PC-9 (cell line): Measurements from ENCODE around the gene BMP8A. TPM values are rescaled to one million over a fixed set of nuclear protein-coding genes. Genes with fewer than 3 reads are reported as not detected.
"Not testable (repeated sequence)": the region's sequence is repeated elsewhere in the genome, so short reads cannot be mapped to it uniquely, and the experiment has no call there.

ENCODE experiments used
- BruUV-seq: library from RNA; stranded (reverse); fragments of 400-500 nt; replicated peaks from 2 replicates; lab custom pipeline; 2021; lab: Mats Ljungman, UMichigan
- CTCF ChIA-PET: fragments of 300-600 bp; sonication (Branson Sonifier 250); formaldehyde crosslinking; loops from one replicate; lab custom pipeline; 2022; ENCODE audit warnings: antibody characterized with exemption; lab: Charles Lee
- POLR2A ChIA-PET: fragments of 300-600 bp; sonication (Branson Sonifier 250); formaldehyde crosslinking; loops from one replicate; lab custom pipeline; 2022; ENCODE audit warnings: antibody characterized with exemption; ENCODE audit not compliant: unreplicated experiment; lab: Charles Lee
- DNase-seq, 2 experiments: peaks; one replicate each; pipeline versions ENCODE4 v3.0.0 to v3.0.0-alpha.2; 2015 to 2022; ENCODE audit warnings: mixed read lengths in 1 of 2
- H2AFZ ChIP-seq: fragments of 200-600 bp; sonication (generic); 2 replicates; pipeline ENCODE4 v1.8.1; 2017; ENCODE audit warnings: antibody characterized with exemption
- H3F3A ChIP-seq: fragments of 200-600 bp; sonication (generic); 2 replicates; pipeline ENCODE4 v1.8.1; 2017; ENCODE audit warnings: antibody characterized with exemption, mild to moderate bottlenecking, low read depth; ENCODE audit not compliant: insufficient read depth
- H3K27ac ChIP-seq: fragments of 200-600 bp; sonication (generic); 2 replicates; pipeline ENCODE4 v1.6.1; 2016; ENCODE audit warnings: mixed run types
- H3K27me3 ChIP-seq: fragments of 200-600 bp; sonication (generic); 2 replicates; pipeline ENCODE4 v1.6.1; 2016; ENCODE audit warnings: low read depth, mixed run types; ENCODE audit not compliant: insufficient read depth
- H3K36me3 ChIP-seq: fragments of 200-600 bp; sonication (generic); 2 replicates; pipeline ENCODE4 v1.6.1; 2016; ENCODE audit warnings: low read depth, mixed run types
- H3K4me1 ChIP-seq: fragments of 200-600 bp; sonication (generic); replicated peaks from 2 replicates; pipeline ENCODE4 v1.6.1; 2016; ENCODE audit warnings: mixed run types; ENCODE audit not compliant: insufficient read depth
- H3K4me2 ChIP-seq: fragments of 200-600 bp; sonication (generic); 2 replicates; pipeline ENCODE4 v1.6.1; 2017; ENCODE audit warnings: mixed run types
- H3K4me3 ChIP-seq: fragments of 200-600 bp; sonication (generic); 2 replicates; pipeline ENCODE4 v1.6.1; 2016; ENCODE audit warnings: mixed run types
- H3K79me2 ChIP-seq: fragments of 200-600 bp; sonication (generic); 2 replicates; pipeline ENCODE4 v1.6.1; 2017; ENCODE audit warnings: low read depth, mixed run types
- H3K9me2 ChIP-seq: fragments of 200-600 bp; sonication (generic); 2 replicates; pipeline ENCODE4 v1.8.1; 2017; ENCODE audit warnings: mild to moderate bottlenecking; ENCODE audit not compliant: insufficient read depth
- H3K9me3 ChIP-seq: fragments of 200-600 bp; sonication (generic); 2 replicates; pipeline ENCODE4 v1.8.1; 2016; ENCODE audit warnings: low read depth; ENCODE audit not compliant: insufficient read depth
- H4K20me1 ChIP-seq: fragments of 200-600 bp; sonication (generic); 2 replicates; pipeline ENCODE4 v1.8.1; 2017; ENCODE audit not compliant: insufficient read depth
- CTCF ChIP-seq: fragments of 200-600 bp; sonication (generic); conservative IDR thresholded peaks from 2 replicates; pipeline ENCODE4 v1.6.1; 2017; ENCODE audit warnings: mixed run types, antibody characterized with exemption, mild to moderate bottlenecking, moderate library complexity
- EZH2 ChIP-seq: fragments of 200-600 bp; sonication (generic); IDR thresholded peaks from 2 replicates; pipeline ENCODE4 v1.8.0; 2017; ENCODE audit warnings: antibody characterized with exemption, low read depth
- intact Hi-C: fragments of 100-400 bp; cut with micrococcal nuclease; formaldehyde crosslinking; loops from one replicate; pipeline ENCODE4 v1.10.0; 2022; ENCODE audit not compliant: unreplicated experiment
- total RNA-seq: library from RNA; stranded (reverse); gene quantifications from 2 replicates; pipeline ENCODE4 v1.2.3, GENCODE V29; 2021

Gene BMP8A
- total RNA-seq, 1 experiment from 2014 or later: 0.31 TPM

DNA sequence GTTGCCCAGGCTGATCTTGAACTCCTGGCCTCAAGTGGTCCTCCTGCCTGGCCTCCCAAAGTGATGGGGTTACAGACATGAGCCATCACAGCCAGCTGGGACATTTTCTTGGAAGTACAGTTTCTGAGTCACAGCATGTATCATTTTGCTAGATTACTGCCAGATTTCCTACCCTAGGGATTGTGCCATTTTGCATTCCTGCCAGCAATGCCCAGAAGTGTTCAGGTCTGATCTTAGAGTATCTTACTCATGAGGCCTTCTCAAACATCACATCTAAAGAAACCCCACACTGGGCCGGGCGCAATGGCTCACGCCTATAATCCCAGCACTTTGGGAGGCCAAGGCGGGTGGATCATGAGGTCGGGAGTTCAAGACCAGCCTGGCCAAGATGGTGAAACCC, 10.2 kb downstream of the BMP8A start:
- BruUV-seq: no TSS peak
- Histone ChIP-seq H3K9me3 (no peaks in the 10 kb centered on the region), H3F3A (no peaks in the 10 kb centered on the region; the same call in 1 of the 2 replicates), H3K79me2 (no peaks in the 10 kb centered on the region), H3K9me2 (no peaks in the 10 kb centered on the region), H3K4me1 (peaks cover 9% of the 10 kb centered on the region; the same call in 1 of the 2 replicates), H3K4me3 (no peak overlapping the region), H3K27ac (no peak overlapping the region), H3K36me3 (no peaks in the 10 kb centered on the region), H3K27me3 (no peaks in the 10 kb centered on the region), H4K20me1 (no peaks in the 10 kb centered on the region), H3K4me2 (no peak overlapping the region), H2AFZ (no peak overlapping the region)
- intact Hi-C loops: loop anchor here (10.0 kb wide), 1 partner anchor 153 kb away; no protein-coding TSS in a partner anchor
- DNase-seq: no peak
- ChIA-PET POLR2A (interaction anchor here (0.6 kb wide), 1 partner anchor 642 kb away, joined by 5 read pairs; the partner anchor contains the start of gene RRAGC), CTCF (interaction anchor here (0.6 kb wide), 1 partner anchor 200 kb away, joined by 3 read pairs; no protein-coding TSS in a partner anchor)
- TF ChIP-seq CTCF: no peak
- no peak for TF ChIP-seq EZH2

DNA sequence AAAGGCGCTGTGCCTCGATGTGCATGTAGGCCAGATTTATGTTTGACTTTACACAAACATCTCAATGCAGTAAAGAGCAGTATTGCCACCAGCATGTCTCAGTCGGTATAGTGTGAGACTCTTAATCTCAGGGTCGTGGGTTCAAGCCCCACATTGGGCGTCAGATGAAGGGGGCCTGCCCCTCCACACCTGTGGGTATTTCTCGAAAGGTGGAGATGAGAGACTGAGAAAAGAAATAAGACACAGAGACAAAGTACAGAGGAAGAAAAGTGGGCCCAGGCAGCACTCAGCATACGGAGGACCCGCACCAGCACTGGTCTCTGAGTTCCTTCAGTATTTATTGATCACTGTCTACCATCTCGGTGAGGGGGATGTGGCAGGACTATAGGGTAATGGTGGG, 13.0 kb downstream of the BMP8A start:
- H2AFZ ChIP-seq, CTCF ChIA-PET, H4K20me1 ChIP-seq, DNase-seq, BruUV-seq, H3K9me3 ChIP-seq, H3K27ac ChIP-seq, H3K36me3 ChIP-seq, H3K79me2 ChIP-seq, H3F3A ChIP-seq, POLR2A ChIA-PET, H3K4me2 ChIP-seq, H3K9me2 ChIP-seq, H3K27me3 ChIP-seq, H3K4me3 ChIP-seq: not testable (repeated sequence)
- peaks cover 14% of the 10 kb centered on the region for H3K4me1 ChIP-seq
- intact Hi-C loops: loop anchor here (10.0 kb wide), 1 partner anchor 150 kb away; no protein-coding TSS in a partner anchor

DNA sequence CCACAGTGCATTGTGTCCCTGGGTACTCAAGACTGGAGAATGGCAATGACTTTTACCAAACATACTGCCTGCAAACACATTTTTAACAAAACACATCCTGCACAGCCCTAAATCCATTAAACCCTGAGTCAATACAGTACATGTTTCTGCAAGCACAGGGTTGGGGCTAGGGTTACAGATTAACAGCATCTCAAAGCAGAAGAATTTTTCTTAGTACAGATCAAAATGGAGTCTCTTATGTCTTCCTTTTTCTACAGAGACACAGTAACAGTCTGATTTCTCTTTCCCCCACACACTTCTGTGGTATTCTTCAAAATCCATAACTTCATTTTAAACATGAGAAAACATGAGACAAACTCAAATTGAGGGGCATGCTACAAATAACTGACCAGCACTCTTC, 13.9 kb downstream of the BMP8A start:
- H3K9me3 ChIP-seq: no peaks in the 10 kb centered on the region
- BruUV-seq: no TSS peak
- H3K27ac ChIP-seq: no peak overlapping the region
- ChIA-PET POLR2A (no interaction called here), CTCF (interaction anchor here (0.6 kb wide), 1 partner anchor 101 kb away, joined by 7 read pairs; no protein-coding TSS in a partner anchor)
- no peaks in the 10 kb centered on the region for H3K9me2 ChIP-seq
- H3K4me1 ChIP-seq: peaks cover 14% of the 10 kb centered on the region
- no peaks in the 10 kb centered on the region for H3K79me2 ChIP-seq
- no peak overlapping the region for H3K4me2 ChIP-seq
- TF ChIP-seq CTCF (no peak), EZH2 (no peak)
- no peak for DNase-seq
- H2AFZ ChIP-seq: no peak overlapping the region
- H3F3A ChIP-seq: no peaks in the 10 kb centered on the region; the same call in 1 of the 2 replicates
- intact Hi-C loops: loop anchor here (10.0 kb wide), 1 partner anchor 150 kb away; no protein-coding TSS in a partner anchor
- no peaks in the 10 kb centered on the region for H4K20me1 ChIP-seq
- no peaks in the 10 kb centered on the region for H3K27me3 ChIP-seq
- no peaks in the 10 kb centered on the region for H3K36me3 ChIP-seq
- no peak overlapping the region for H3K4me3 ChIP-seq
